HepG2 (cell line): ENCODE results near the gene CKS2. TPM values are rescaled to one million over a fixed set of nuclear protein-coding genes. Genes with fewer than 3 reads are reported as not detected.

ENCODE experiments used
- CENPT ChIP-seq: sonication (generic); formaldehyde crosslinking; IDR thresholded peaks from 2 replicates; pipeline ENCODE4 v1.8.0; 2022; ENCODE audit warnings: low read depth, mild to moderate bottlenecking, moderate library complexity, missing genetic modification reagents
- KLF15 ChIP-seq: sonication (generic); formaldehyde crosslinking; IDR thresholded peaks from 2 replicates; pipeline ENCODE4 v1.8.1; 2023; ENCODE audit warnings: borderline replicate concordance, mild to moderate bottlenecking, inconsistent platforms, missing genetic modification reagents, mixed read lengths
- SP140L ChIP-seq: sonication (generic); formaldehyde crosslinking; IDR thresholded peaks from 2 replicates; pipeline ENCODE4 v1.4.0; 2020; ENCODE audit warnings: missing genetic modification reagents, borderline replicate concordance
- SRSF9 ChIP-seq: fragments of 200-400 bp; formaldehyde crosslinking; IDR thresholded peaks from 2 replicates; pipeline ENCODE4 v1.6.1; 2018; ENCODE audit warnings: borderline replicate concordance, mild to moderate bottlenecking, low read depth, low read length; ENCODE audit not compliant: insufficient read depth, poor library complexity, severe bottlenecking
- TAF1 ChIP-seq: sonication (generic); formaldehyde crosslinking; IDR thresholded peaks from 2 replicates; pipeline ENCODE4 v1.4.0; 2020; ENCODE audit warnings: missing genetic modification reagents
- ZC3H13 ChIP-seq: sonication (generic); formaldehyde crosslinking; IDR thresholded peaks from 2 replicates; pipeline ENCODE4 v1.8.1; 2023; ENCODE audit warnings: mild to moderate bottlenecking, missing genetic modification reagents, moderate library complexity
- ZEB1 ChIP-seq: IDR thresholded peaks from 2 replicates; pipeline ENCODE4 v1.6.1; 2012; ENCODE audit warnings: mild to moderate bottlenecking, low read depth, inconsistent platforms; ENCODE audit not compliant: insufficient replicate concordance
- ZNF24 ChIP-seq: fragments of 450-650 bp; IDR thresholded peaks from 2 replicates; pipeline ENCODE4 v1.6.1; 2017; ENCODE audit warnings: antibody characterized with exemption, mild to moderate bottlenecking
- ZNF335 ChIP-seq: sonication (generic); formaldehyde crosslinking; IDR thresholded peaks from 2 replicates; pipeline ENCODE4 v1.4.0; 2020; ENCODE audit warnings: missing genetic modification reagents
- ZSCAN12 ChIP-seq: sonication (generic); formaldehyde crosslinking; IDR thresholded peaks from 2 replicates; pipeline ENCODE4 v1.9.0; 2021; ENCODE audit warnings: mild to moderate bottlenecking, missing genetic modification reagents
- ZSCAN30 ChIP-seq: sonication (generic); formaldehyde crosslinking; IDR thresholded peaks from 2 replicates; pipeline ENCODE4 v1.5.0; 2020; ENCODE audit warnings: mild to moderate bottlenecking, missing genetic modification reagents
- polyA plus RNA-seq, 8 experiments: library from polyadenylated mRNA; depleted of rRNA in 3 of 8; stranded (reverse) in 7 of 8; unstranded in 1 of 8; fragments of >200 nt; fragmentation: Illumina TruSeq in 4 of 8; extraction: Trizol in 4 of 8; gene quantifications; 2 replicates each; pipeline versions ENCODE4 v1.2.1 to v1.2.3, GENCODE V29; 2011 to 2016; ENCODE audit warnings: low read depth in 4 of 8, missing spikeins in 1 of 8, mixed read lengths in 1 of 8; ENCODE audit not compliant: insufficient read depth in 1 of 8
- total RNA-seq, 5 experiments: library from RNA; depleted of rRNA; stranded (reverse); fragments of >200 nt; fragmentation: Illumina TruSeq; extraction: Trizol; gene quantifications; 2 replicates each; pipeline ENCODE4 v1.2.3, GENCODE V29; 2016; ENCODE audit warnings: low read depth in 1 of 5
- TF ChIP-seq, protein P1 (sequence below): IDR thresholded peaks from 2 replicates; pipeline ENCODE4 v1.6.1; 2016
- TF ChIP-seq, protein P2 (sequence below), 2 experiments: fragments of 450-650 bp in 1 of 2; sonication (generic) in 1 of 2; formaldehyde crosslinking; IDR thresholded peaks; 2 replicates each; pipeline versions ENCODE4 v1.5.0 to v1.8.0; 2020 to 2022; ENCODE audit warnings: mild to moderate bottlenecking in 1 of 2, missing genetic modification reagents in 1 of 2
- TF ChIP-seq, protein P3 (sequence below): sonication (generic); formaldehyde crosslinking; IDR thresholded peaks from 2 replicates; pipeline ENCODE4 v1.8.0; 2022; ENCODE audit warnings: missing genetic modification reagents, mild to moderate bottlenecking, moderate library complexity, borderline replicate concordance
- TF ChIP-seq, protein P4 (sequence below): sonication (generic); formaldehyde crosslinking; IDR thresholded peaks from 2 replicates; pipeline ENCODE4 v1.4.0; 2020; ENCODE audit warnings: missing genetic modification reagents, borderline replicate concordance
- TF ChIP-seq, protein P5 (sequence below): sonication (generic); formaldehyde crosslinking; conservative IDR thresholded peaks from 2 replicates; pipeline ENCODE4 v1.4.0; 2020; ENCODE audit warnings: mild to moderate bottlenecking, missing genetic modification reagents, moderate library complexity

CKS2 gene
- total and polyA plus RNA-seq, 2 of the 13 experiments (the other 11 are each of a cell fraction or from before 2014, with no cell fraction given) = 251 to 317 TPM

DNA sequence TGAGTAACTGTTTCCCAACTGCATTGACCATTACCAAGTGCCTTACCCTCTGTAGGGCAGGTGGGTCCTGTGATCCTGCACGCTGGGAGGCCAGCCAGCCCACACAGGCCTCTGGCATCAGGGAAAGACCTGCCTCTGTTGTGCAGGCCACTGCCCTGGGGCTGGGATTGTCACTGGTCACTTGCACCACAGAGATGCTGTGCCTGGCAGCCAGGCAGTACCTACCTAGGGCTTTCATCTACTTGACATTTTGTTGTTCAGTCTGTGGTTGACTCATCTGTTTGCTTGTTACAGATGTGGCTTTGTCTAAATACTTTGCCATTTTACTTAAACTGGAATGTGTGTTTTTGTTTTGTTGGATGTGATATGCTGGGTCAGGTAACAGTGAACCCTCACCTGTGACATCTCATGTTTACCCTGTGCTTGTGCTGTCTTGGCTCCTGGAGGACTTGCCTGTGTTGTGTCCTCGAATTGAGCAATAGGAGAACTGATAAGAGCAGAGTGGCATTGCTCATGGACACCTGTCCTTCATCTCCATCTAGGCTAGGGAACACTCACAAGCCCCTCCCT is 40.1 kb downstream of the CKS2 start (continued):
- TF ChIP-seq, protein P1, sequence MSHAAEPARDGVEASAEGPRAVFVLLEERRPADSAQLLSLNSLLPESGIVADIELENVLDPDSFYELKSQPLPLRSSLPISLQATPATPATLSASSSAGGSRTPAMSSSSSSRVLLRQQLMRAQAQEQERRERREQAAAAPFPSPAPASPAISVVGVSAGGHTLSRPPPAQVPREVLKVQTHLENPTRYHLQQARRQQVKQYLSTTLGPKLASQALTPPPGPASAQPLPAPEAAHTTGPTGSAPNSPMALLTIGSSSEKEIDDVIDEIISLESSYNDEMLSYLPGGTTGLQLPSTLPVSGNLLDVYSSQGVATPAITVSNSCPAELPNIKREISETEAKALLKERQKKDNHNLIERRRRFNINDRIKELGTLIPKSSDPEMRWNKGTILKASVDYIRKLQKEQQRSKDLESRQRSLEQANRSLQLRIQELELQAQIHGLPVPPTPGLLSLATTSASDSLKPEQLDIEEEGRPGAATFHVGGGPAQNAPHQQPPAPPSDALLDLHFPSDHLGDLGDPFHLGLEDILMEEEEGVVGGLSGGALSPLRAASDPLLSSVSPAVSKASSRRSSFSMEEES (CRISPR knock-in tag) = peak; percentile 71; the same call in 1 of the 2 replicates
- TF ChIP-seq, protein P2, sequence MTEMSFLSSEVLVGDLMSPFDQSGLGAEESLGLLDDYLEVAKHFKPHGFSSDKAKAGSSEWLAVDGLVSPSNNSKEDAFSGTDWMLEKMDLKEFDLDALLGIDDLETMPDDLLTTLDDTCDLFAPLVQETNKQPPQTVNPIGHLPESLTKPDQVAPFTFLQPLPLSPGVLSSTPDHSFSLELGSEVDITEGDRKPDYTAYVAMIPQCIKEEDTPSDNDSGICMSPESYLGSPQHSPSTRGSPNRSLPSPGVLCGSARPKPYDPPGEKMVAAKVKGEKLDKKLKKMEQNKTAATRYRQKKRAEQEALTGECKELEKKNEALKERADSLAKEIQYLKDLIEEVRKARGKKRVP (CRISPR knock-in tag; IDR thresholded peaks at IDR 0.05) = peak in 1 of 2 experiments; percentile 67; a peak in 2 of 4 replicates
- TF ChIP-seq, protein P3, sequence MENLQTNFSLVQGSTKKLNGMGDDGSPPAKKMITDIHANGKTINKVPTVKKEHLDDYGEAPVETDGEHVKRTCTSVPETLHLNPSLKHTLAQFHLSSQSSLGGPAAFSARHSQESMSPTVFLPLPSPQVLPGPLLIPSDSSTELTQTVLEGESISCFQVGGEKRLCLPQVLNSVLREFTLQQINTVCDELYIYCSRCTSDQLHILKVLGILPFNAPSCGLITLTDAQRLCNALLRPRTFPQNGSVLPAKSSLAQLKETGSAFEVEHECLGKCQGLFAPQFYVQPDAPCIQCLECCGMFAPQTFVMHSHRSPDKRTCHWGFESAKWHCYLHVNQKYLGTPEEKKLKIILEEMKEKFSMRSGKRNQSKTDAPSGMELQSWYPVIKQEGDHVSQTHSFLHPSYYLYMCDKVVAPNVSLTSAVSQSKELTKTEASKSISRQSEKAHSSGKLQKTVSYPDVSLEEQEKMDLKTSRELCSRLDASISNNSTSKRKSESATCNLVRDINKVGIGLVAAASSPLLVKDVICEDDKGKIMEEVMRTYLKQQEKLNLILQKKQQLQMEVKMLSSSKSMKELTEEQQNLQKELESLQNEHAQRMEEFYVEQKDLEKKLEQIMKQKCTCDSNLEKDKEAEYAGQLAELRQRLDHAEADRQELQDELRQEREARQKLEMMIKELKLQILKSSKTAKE (CRISPR knock-in tag) = peak; percentile 69; the same call in 1 of the 2 replicates
- TF ChIP-seq CENPT (CRISPR knock-in tag) = no peak
- TF ChIP-seq ZNF335 (CRISPR knock-in tag) = peak; percentile 59; the same call in 1 of the 2 replicates
- TF ChIP-seq, protein P4, sequence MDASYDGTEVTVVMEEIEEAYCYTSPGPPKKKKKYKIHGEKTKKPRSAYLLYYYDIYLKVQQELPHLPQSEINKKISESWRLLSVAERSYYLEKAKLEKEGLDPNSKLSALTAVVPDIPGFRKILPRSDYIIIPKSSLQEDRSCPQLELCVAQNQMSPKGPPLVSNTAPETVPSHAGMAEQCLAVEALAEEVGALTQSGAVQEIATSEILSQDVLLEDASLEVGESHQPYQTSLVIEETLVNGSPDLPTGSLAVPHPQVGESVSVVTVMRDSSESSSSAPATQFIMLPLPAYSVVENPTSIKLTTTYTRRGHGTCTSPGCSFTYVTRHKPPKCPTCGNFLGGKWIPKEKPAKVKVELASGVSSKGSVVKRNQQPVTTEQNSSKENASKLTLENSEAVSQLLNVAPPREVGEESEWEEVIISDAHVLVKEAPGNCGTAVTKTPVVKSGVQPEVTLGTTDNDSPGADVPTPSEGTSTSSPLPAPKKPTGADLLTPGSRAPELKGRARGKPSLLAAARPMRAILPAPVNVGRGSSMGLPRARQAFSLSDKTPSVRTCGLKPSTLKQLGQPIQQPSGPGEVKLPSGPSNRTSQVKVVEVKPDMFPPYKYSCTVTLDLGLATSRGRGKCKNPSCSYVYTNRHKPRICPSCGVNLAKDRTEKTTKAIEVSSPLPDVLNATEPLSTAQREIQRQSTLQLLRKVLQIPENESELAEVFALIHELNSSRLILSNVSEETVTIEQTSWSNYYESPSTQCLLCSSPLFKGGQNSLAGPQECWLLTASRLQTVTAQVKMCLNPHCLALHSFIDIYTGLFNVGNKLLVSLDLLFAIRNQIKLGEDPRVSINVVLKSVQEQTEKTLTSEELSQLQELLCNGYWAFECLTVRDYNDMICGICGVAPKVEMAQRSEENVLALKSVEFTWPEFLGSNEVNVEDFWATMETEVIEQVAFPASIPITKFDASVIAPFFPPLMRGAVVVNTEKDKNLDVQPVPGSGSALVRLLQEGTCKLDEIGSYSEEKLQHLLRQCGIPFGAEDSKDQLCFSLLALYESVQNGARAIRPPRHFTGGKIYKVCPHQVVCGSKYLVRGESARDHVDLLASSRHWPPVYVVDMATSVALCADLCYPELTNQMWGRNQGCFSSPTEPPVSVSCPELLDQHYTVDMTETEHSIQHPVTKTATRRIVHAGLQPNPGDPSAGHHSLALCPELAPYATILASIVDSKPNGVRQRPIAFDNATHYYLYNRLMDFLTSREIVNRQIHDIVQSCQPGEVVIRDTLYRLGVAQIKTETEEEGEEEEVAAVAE (CRISPR knock-in tag) = 0 out of 2 replicates have a peak, but pooled peaks have one; percentile 40
- peak; percentile 99 for TF ChIP-seq ZEB1
- no peak for TF ChIP-seq KLF15 (CRISPR knock-in tag)
- no peak for TF ChIP-seq ZNF24
- TF ChIP-seq ZSCAN12 (CRISPR knock-in tag) = no peak
- TF ChIP-seq TAF1 (CRISPR knock-in tag) = no peak
- TF ChIP-seq SRSF9 = no peak
- TF ChIP-seq SP140L (CRISPR knock-in tag) = no peak
- no peak for TF ChIP-seq ZSCAN30
- TF ChIP-seq, protein P5, sequence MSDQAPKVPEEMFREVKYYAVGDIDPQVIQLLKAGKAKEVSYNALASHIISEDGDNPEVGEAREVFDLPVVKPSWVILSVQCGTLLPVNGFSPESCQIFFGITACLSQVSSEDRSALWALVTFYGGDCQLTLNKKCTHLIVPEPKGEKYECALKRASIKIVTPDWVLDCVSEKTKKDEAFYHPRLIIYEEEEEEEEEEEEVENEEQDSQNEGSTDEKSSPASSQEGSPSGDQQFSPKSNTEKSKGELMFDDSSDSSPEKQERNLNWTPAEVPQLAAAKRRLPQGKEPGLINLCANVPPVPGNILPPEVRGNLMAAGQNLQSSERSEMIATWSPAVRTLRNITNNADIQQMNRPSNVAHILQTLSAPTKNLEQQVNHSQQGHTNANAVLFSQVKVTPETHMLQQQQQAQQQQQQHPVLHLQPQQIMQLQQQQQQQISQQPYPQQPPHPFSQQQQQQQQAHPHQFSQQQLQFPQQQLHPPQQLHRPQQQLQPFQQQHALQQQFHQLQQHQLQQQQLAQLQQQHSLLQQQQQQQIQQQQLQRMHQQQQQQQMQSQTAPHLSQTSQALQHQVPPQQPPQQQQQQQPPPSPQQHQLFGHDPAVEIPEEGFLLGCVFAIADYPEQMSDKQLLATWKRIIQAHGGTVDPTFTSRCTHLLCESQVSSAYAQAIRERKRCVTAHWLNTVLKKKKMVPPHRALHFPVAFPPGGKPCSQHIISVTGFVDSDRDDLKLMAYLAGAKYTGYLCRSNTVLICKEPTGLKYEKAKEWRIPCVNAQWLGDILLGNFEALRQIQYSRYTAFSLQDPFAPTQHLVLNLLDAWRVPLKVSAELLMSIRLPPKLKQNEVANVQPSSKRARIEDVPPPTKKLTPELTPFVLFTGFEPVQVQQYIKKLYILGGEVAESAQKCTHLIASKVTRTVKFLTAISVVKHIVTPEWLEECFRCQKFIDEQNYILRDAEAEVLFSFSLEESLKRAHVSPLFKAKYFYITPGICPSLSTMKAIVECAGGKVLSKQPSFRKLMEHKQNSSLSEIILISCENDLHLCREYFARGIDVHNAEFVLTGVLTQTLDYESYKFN (CRISPR knock-in tag) = peak; percentile 93
- no peak for TF ChIP-seq ZC3H13
